GM23248 (cell line): ENCODE results near the gene NUP62CL.

Source experiments
- EZH2 ChIP-seq: fragments of 200-600 bp; sonication (generic); IDR thresholded peaks from 2 replicates; pipeline ENCODE4 v1.6.1; 2018; ENCODE audit warnings: antibody characterized with exemption, mild to moderate bottlenecking; ENCODE audit not compliant: insufficient read depth, poor library complexity, severe bottlenecking
- EZH2phosphoT487 ChIP-seq: fragments of 200-600 bp; sonication (generic); IDR thresholded peaks from 2 replicates; pipeline ENCODE4 v1.6.1; 2018; ENCODE audit warnings: antibody characterized with exemption, moderate library complexity, mild to moderate bottlenecking, low read depth; ENCODE audit not compliant: insufficient read depth

GRCh38 chrX:107168712-107169111, 37.5 kb downstream of the NUP62CL start:
- no peak for TF ChIP-seq EZH2
- TF ChIP-seq EZH2phosphoT487: no peak
